Stimulated activated CD4-positive, alpha-beta T cell treated with anti-CD3 and anti-CD28 coated beads, Interleukin-4, amount 100 ng/mL, for 24 hours (primary cell): ENCODE results near the gene ABL1.

Experiments used
- DNase-seq: peaks from one replicate; pipeline ENCODE4 v3.0.0-alpha.2; 2020

Gene ABL1

DNA sequence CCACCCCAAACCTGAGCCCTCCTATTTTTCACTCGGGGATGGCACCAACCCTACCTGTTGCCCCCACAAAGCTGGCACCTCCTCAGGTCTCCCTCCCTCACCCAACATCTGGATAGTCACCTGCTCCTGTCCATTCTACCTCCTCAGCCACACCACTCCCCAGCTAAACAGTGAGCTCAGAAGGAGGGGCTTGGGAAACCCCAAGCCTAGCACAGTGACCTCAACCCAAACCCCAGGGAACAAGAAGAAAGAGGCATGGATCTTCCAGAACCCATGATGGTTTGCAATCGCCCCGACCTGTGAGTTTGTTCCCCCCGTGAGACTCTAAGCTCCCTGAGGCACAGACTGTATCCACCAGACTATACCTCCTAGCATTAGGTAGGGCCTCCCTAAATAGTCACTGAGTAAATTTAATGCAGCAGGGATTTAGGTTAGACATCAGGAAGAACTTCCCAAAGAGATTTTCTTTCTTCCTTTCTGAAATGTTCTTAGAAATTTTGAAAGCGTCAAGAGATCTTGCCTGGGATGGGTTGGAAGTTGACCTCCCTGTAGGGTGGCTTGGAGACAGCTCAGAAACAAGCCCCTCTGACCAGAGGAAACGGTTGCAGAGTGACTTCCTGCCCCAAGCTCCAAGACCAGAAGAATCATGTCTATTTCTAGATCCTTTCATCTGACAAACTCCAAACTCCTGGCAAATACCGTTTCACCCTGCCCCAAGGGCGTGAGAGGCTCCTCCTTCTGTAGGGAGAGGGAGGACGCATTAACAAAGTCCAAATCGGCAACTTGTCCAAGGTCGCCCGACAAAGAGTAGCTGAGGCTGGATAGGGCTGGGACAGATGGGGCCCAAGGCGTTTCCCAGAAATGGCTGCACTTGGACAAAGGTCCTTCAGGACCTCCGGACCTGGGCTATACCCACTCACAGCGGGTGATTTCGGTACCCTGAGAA, 99.9 kb downstream of the ABL1 start:
- no peak for DNase-seq

DNA sequence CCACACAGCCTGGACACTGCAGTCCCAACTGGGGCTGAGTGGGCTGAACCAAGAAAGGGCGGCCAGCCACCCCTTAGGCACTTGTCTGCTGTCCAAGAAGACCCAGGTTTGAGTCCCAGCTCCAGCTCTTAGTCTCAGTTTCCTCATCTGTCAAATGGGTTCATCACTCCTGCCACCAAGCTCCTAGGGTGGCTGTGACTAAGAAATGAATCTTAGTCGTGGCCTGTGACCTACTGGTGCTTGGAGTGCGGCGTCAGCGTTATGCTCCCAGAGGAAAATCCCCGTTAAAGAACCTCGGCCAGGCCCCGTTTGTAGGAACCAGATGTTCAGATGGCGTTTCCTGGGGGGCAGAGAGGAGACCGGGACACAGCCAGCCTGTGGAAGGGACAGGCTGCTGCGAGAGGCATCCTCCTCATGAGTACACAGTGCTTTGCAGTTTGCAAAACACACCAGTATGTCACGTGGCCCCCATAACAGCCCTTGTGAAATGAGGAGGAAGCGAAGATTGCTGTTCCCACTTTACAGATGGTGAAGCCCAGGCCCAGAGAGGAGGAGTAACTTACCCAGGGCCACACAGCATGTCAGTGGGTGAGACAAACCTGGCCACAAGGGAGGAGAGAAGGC, 100.7 kb downstream of the ABL1 start:
- no peak for DNase-seq

- DNase-seq: no peak
Observed at GRCh38 chr9:130936285-130937117, 101.4 kb downstream of the ABL1 start.
